Ramos (cell line): Measurements from ENCODE around the gene MAN2B2.

Experiments
- in situ Hi-C: fragments of 300-500 bp; cut with MboI; formaldehyde crosslinking; loops from one replicate; pipeline ENCODE4 v1.14.3; 2022; ENCODE audit warnings: low sequenced_read_pairs; ENCODE audit not compliant: unreplicated experiment

MAN2B2 gene

GRCh38 chr4:6565691-6566390 lies 9.1 kb upstream of the MAN2B2 start:
- in situ Hi-C loops, result no loop called here

GRCh38 chr4:6566391-6567190 lies 8.4 kb upstream of the MAN2B2 start:
- in situ Hi-C loops, result no loop called here

GRCh38 chr4:6567218-6567617 lies 7.8 kb upstream of the MAN2B2 start:
- in situ Hi-C loops, result no loop called here

GRCh38 chr4:6568148-6568547 lies 6.8 kb upstream of the MAN2B2 start:
- in situ Hi-C loops, result no loop called here

GRCh38 chr4:6568689-6569332 lies 6.2 kb upstream of the MAN2B2 start:
- in situ Hi-C loops, result no loop called here

- in situ Hi-C loops, result no loop called here
Measured at GRCh38 chr4:6571608-6572007, 3.4 kb upstream of the MAN2B2 start.

- in situ Hi-C loops, result no loop called here
Measured at GRCh38 chr4:6573551-6573950, 1.4 kb upstream of the MAN2B2 start.

- in situ Hi-C loops, result no loop called here
Measured at GRCh38 chr4:6573986-6574746, 823 bp upstream of the MAN2B2 start.

- in situ Hi-C loops, result no loop called here
Measured at GRCh38 chr4:6575503-6576240, 683 bp downstream of the MAN2B2 start.

- in situ Hi-C loops, result no loop called here
Measured at GRCh38 chr4:6576512-6576911, 1.5 kb downstream of the MAN2B2 start.

GRCh38 chr4:6576932-6577331 lies 1.9 kb downstream of the MAN2B2 start:
- in situ Hi-C loops, result no loop called here

- in situ Hi-C loops, result no loop called here
Measured at GRCh38 chr4:6577409-6577808, 2.4 kb downstream of the MAN2B2 start.

- in situ Hi-C loops, result no loop called here
Measured at GRCh38 chr4:6578221-6578620, 3.2 kb downstream of the MAN2B2 start.

- in situ Hi-C loops, result no loop called here
Measured at GRCh38 chr4:6580353-6580752, 5.4 kb downstream of the MAN2B2 start.

GRCh38 chr4:6581566-6582121 lies 6.7 kb downstream of the MAN2B2 start:
- in situ Hi-C loops, result no loop called here

GRCh38 chr4:6582889-6583490 lies 8.0 kb downstream of the MAN2B2 start:
- in situ Hi-C loops, result no loop called here

- in situ Hi-C loops, result no loop called here
Measured at GRCh38 chr4:6584865-6585264, 9.9 kb downstream of the MAN2B2 start.

GRCh38 chr4:6586715-6587325 lies 11.8 kb downstream of the MAN2B2 start:
- in situ Hi-C loops, result no loop called here

GRCh38 chr4:6589444-6589843 lies 14.5 kb downstream of the MAN2B2 start:
- in situ Hi-C loops, result no loop called here
